ENCODE results near the gene CUL2.

DNA sequence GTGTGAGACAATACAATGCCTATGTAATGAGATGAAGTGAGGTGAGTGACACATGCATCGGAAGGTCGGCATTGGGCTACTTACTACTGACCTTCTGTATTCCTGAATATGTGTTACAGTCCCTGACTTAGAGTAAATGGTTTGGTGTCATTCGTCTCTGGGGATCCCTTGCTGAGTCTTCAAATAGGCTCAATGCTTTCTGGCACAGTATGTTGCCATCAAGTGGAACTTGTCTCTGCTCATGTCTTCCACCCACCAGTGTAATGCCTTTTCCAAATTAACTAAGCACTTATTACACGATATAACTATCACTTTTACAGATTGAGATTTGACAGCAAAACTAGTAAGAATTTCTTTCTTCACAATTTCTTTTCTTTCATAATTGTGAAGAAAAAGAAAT is 10.9 kb downstream of the CUL2 start:
- TF ChIP-seq, protein P1, sequence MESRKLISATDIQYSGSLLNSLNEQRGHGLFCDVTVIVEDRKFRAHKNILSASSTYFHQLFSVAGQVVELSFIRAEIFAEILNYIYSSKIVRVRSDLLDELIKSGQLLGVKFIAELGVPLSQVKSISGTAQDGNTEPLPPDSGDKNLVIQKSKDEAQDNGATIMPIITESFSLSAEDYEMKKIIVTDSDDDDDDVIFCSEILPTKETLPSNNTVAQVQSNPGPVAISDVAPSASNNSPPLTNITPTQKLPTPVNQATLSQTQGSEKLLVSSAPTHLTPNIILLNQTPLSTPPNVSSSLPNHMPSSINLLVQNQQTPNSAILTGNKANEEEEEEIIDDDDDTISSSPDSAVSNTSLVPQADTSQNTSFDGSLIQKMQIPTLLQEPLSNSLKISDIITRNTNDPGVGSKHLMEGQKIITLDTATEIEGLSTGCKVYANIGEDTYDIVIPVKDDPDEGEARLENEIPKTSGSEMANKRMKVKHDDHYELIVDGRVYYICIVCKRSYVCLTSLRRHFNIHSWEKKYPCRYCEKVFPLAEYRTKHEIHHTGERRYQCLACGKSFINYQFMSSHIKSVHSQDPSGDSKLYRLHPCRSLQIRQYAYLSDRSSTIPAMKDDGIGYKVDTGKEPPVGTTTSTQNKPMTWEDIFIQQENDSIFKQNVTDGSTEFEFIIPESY (IDR thresholded peaks at IDR 0.05; ENCODE audit: extremely low read depth, insufficient replicate concordance, low read length) = no peak
- no peak for TF ChIP-seq EZH2phosphoT487 (IDR thresholded peaks at IDR 0.05; ENCODE audit: borderline replicate concordance)

Measured in HCT116 (cell line).